Mesenchymal stem cell (in vitro differentiated cells and primary cell): ENCODE data around the gene MARVELD2.

ENCODE experiments used
- DNase-seq: peaks from one replicate; pipeline ENCODE4 v3.0.0-alpha.2; 2013
- H2AFZ ChIP-seq: one replicate; pipeline ENCODE4 v1.6.1; 2013; ENCODE audit warnings: low read depth, mild to moderate bottlenecking, control low read depth, inconsistent platforms, low read length, moderate library complexity
- H2AK5ac ChIP-seq: 2 replicates; pipeline ENCODE4 v1.6.1; 2013; ENCODE audit warnings: low read length, moderate library complexity, mild to moderate bottlenecking, inconsistent platforms; ENCODE audit not compliant: severe bottlenecking
- H2BK120ac ChIP-seq: one replicate; pipeline ENCODE4 v1.6.1; 2013; ENCODE audit warnings: low read depth, mild to moderate bottlenecking, inconsistent platforms, low read length, moderate library complexity
- H2BK12ac ChIP-seq, 2 experiments: one replicate each; pipeline ENCODE4 v1.6.1; 2013; ENCODE audit warnings: inconsistent platforms in 2 of 2, low read length in 2 of 2, mild to moderate bottlenecking in 2 of 2, moderate library complexity in 2 of 2, control low read depth in 1 of 2
- H2BK15ac ChIP-seq: one replicate; pipeline ENCODE4 v1.6.1; 2013; ENCODE audit warnings: mild to moderate bottlenecking, low read depth, inconsistent platforms; ENCODE audit not compliant: poor library complexity, severe bottlenecking
- H2BK5ac ChIP-seq: 2 replicates; pipeline ENCODE4 v1.6.1; 2013; ENCODE audit warnings: low read depth, mild to moderate bottlenecking, low read length, control low read depth, inconsistent platforms; ENCODE audit not compliant: poor library complexity, severe bottlenecking
- H3K14ac ChIP-seq, 2 experiments: one replicate each; pipeline ENCODE4 v1.6.1; 2013; ENCODE audit warnings: inconsistent platforms in 2 of 2, low read length in 2 of 2, control low read depth in 1 of 2, mild to moderate bottlenecking in 1 of 2, moderate library complexity in 1 of 2
- H3K18ac ChIP-seq, 2 experiments: one replicate each; pipeline ENCODE4 v1.6.1; 2013; ENCODE audit warnings: inconsistent platforms in 2 of 2, low read length in 2 of 2, control low read depth in 1 of 2, low read depth in 1 of 2, mild to moderate bottlenecking in 1 of 2
- H3K23ac ChIP-seq, 2 experiments: one replicate each; pipeline ENCODE4 v1.6.1; 2013; ENCODE audit warnings: inconsistent platforms in 2 of 2, low read length in 2 of 2, mild to moderate bottlenecking in 2 of 2, moderate library complexity in 2 of 2, control low read depth in 1 of 2
- H3K27ac ChIP-seq: 2 replicates; pipeline ENCODE4 v1.5.1; 2013; ENCODE audit warnings: mild to moderate bottlenecking, moderate library complexity, low read length, control low read depth, inconsistent platforms; ENCODE audit not compliant: poor library complexity, severe bottlenecking
- H3K27me3 ChIP-seq, 2 experiments: 2 replicates each; pipeline versions ENCODE4 v1.6.1 to v1.7.0; 2013; ENCODE audit warnings: low read length in 2 of 2, mild to moderate bottlenecking in 2 of 2, moderate library complexity in 2 of 2, control low read depth in 1 of 2, inconsistent platforms in 1 of 2; ENCODE audit not compliant: control insufficient read depth in 1 of 2, insufficient read depth in 1 of 2
- H3K36me3 ChIP-seq, 2 experiments: 2 replicates each; pipeline versions ENCODE4 v1.6.1 to v1.7.0; 2013; ENCODE audit warnings: low read length in 2 of 2, control low read depth in 1 of 2, inconsistent platforms in 1 of 2, low read depth in 1 of 2, mild to moderate bottlenecking in 1 of 2; ENCODE audit not compliant: insufficient read depth in 2 of 2, control insufficient read depth in 1 of 2
- H3K4ac ChIP-seq, 2 experiments: one replicate each; pipeline ENCODE4 v1.6.1; 2013; ENCODE audit warnings: inconsistent platforms in 2 of 2, low read length in 2 of 2, mild to moderate bottlenecking in 2 of 2, moderate library complexity in 2 of 2, control low read depth in 1 of 2, low read depth in 1 of 2
- H3K4me1 ChIP-seq: 2 replicates; pipeline ENCODE4 v1.6.1; 2013; ENCODE audit warnings: low read depth, low read length, control low read depth; ENCODE audit not compliant: control insufficient read depth, insufficient read depth
- H3K4me2 ChIP-seq: 2 replicates; pipeline ENCODE4 v1.6.1; 2013; ENCODE audit warnings: low read length, mild to moderate bottlenecking, inconsistent platforms; ENCODE audit not compliant: poor library complexity, severe bottlenecking
- H3K4me3 ChIP-seq, 2 experiments: 2 replicates each; pipeline versions ENCODE4 v1.5.1 to v1.7.0; 2013; ENCODE audit warnings: low read length in 2 of 2, mild to moderate bottlenecking in 2 of 2, control low read depth in 1 of 2, low read depth in 1 of 2; ENCODE audit not compliant: insufficient read depth in 1 of 2
- H3K79me1 ChIP-seq: replicated peaks from 2 replicates; pipeline ENCODE4 v1.6.1; 2013; ENCODE audit warnings: mild to moderate bottlenecking, control low read depth, low read length, inconsistent platforms; ENCODE audit not compliant: poor library complexity, severe bottlenecking
- H3K9ac ChIP-seq: 2 replicates; pipeline ENCODE4 v1.7.0; 2013; ENCODE audit warnings: mild to moderate bottlenecking, low read length, moderate library complexity
- H3K9me3 ChIP-seq: 2 replicates; pipeline ENCODE4 v1.7.0; 2013; ENCODE audit warnings: mild to moderate bottlenecking, low read length; ENCODE audit not compliant: control insufficient read depth
- H4K8ac ChIP-seq: one replicate; pipeline ENCODE4 v1.6.1; 2013; ENCODE audit warnings: inconsistent platforms, mild to moderate bottlenecking, low read length, moderate library complexity
- H4K91ac ChIP-seq: one replicate; pipeline ENCODE4 v1.6.1; 2013; ENCODE audit warnings: mild to moderate bottlenecking, low read length, inconsistent platforms
- WGBS: methylation state at CpG from one replicate; pipeline ENCODE4 v1.1.7; 2013; ENCODE audit warnings: mixed read lengths; 5-methylcytosine and 5-hydroxymethylcytosine counted together

MARVELD2 gene

DNA sequence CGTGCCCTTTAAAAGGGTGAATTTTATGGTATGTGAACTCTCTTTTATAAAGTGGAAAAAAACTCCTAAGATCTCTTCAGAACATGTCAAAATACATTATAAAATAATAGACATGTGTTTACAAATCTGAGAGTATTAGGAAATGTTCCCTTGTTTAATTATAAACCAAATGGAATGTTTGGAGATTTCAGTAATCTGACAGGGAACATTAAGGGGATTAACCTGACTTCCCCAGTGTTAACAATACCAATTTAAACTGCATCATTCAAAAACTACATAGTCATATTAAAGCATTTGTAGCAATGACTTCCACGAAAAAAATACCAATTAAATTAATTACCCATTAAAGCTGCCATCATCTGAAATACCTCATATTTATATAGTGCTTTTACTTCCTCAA is 76.1 kb downstream of the MARVELD2 start:
- Histone ChIP-seq H3K4ac (no peak overlapping the region), H3K4me1 (peaks cover 18% of the 10 kb centered on the region), H3K4me3 (no peak overlapping the region), H3K23ac (no peak overlapping the region), H3K9ac (no peak overlapping the region), H3K18ac (no peak overlapping the region), H3K14ac (no peak overlapping the region), H2AFZ (no peak overlapping the region), H2BK15ac (no peak overlapping the region), H3K4me2 (no peak overlapping the region), H2BK5ac (no peak overlapping the region), H3K36me3 (no peaks in the 10 kb centered on the region), H4K91ac (no peak overlapping the region), H2AK5ac (no peak overlapping the region), H4K8ac (no peak overlapping the region), H3K79me1 (peaks cover 2% of the 10 kb centered on the region), H2BK120ac (no peak overlapping the region), H3K27ac (no peak overlapping the region), H3K9me3 (no peaks in the 10 kb centered on the region), H2BK12ac (no peak overlapping the region), H3K27me3 (peaks cover 0 to 69% of the 10 kb centered on the region in 2 experiments)
- no CpG with 5 or more reads among the region's 2 CpGs for WGBS
- DNase-seq = no peak

DNA sequence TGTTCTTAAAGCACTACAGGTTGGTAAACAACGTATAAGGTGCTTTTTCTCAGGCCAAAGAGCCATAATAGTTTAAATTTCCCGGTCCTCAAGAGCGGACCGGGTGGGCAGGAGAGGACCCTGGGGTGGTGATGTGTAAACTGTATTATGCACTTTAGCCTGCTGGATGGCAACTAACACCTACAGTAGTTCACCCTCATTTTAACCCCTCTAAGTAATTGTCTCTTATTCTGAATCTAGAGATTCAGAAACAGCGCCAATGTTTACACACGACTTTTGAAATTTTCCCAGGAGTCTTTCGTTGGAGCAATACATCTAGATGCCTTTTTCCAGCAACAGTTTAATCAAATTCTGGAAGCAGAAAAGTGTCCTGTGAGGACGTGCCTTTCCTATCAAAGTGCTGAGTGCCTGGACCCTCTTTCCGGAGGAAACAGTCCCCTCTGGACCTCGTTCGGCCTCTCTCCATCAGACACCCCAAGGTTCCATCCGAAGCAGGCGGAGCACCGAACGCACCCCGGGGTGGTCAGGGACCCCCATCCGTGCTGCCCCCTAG is 77.0 kb downstream of the MARVELD2 start:
- Histone ChIP-seq H2AFZ (no peak overlapping the region), H3K4me1 (peaks cover 18% of the 10 kb centered on the region), H4K91ac (no peak overlapping the region), H3K9me3 (no peaks in the 10 kb centered on the region), H2BK12ac (no peak overlapping the region), H3K18ac (no peak overlapping the region), H3K27ac (no peak overlapping the region), H2BK120ac (no peak overlapping the region), H2BK15ac (no peak overlapping the region), H3K36me3 (no peaks in the 10 kb centered on the region), H3K23ac (no peak overlapping the region), H3K4me2 (peak overlapping the region; percentile 97), H3K4ac (no peak overlapping the region), H3K79me1 (peaks cover 2% of the 10 kb centered on the region), H3K27me3 (peaks cover 0 to 64% of the 10 kb centered on the region in 2 experiments), H3K14ac (no peak overlapping the region), H2AK5ac (no peak overlapping the region), H3K4me3 (peak overlapping the region; percentile 82 to 86), H2BK5ac (no peak overlapping the region), H4K8ac (no peak overlapping the region), H3K9ac (peak overlapping the region; percentile 61)
- no peak for DNase-seq
- WGBS = 9% methylated on average over 14 of the region's 17 CpGs

DNA sequence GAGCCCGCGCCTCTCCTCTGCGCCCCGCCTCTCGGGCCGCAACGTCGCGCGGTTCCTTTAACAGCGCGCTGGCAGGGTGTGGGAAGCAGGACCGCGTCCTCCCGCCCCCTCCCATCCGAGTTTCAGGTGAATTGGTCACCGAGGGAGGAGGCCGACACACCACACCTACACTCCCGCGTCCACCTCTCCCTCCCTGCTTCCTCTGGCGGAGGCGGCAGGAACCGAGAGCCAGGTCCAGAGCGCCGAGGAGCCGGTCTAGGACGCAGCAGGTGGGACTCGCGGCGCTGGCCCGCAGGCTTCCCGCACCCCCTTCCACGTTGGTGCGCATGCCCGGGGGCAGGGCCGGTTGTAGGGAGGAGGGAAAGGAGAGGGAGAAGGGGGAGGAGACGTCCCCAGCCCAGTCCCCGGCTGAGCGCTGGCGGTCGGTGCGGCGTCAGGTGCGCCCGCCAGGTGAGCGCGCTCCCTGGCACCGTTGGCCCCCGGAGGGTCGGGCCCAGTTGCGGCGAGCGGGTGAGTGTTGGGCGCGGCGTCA is 77.5 kb downstream of the MARVELD2 start, which contains the start of gene OCLN:
TSS of gene OCLN (plus strand) at position 400 of the 532 bp plus-strand sequence. CDS start 11,455 bp downstream, outside the sequence.
- 1% methylated on average over 29 of the region's 56 CpGs for WGBS
- H3K18ac ChIP-seq = peak within 1 kb of the TSS in 1 of 2 experiments; percentile 64
- H3K9me3 ChIP-seq = no peaks in the 10 kb centered on the region

DNA sequence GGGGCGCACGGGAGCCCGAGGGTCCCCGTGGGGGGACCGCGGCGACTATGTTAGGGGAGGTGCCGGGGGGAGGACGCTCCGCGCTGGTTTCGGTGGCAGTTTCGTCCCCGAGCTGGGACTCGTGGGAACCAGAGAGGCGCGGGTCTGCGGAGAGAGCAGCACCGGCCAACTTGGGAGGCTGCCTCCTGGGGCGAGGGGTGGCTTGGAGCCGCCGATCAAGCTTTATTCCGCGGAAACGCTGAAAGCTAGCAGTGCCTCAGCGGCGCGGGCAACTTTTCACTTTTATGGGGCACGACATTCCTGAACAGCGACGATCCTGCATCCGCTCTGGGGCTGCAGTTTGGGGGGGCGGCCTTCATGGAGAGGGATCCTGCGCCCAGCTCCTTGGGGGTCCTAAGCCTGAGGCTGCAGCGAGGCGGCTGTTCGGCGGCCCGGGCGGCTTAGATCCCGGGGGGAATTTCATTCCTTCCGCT is 78.0 kb downstream of the MARVELD2 start:
- H3K18ac ChIP-seq = peak overlapping the region in 1 of 2 experiments; percentile 64
- under 1% methylated on average over 35 of the region's 42 CpGs for WGBS
- H3K4ac ChIP-seq = peak overlapping the region in 1 of 2 experiments; percentile 68
- peak overlapping the region; percentile 48 for H2BK15ac ChIP-seq
- H4K91ac ChIP-seq = no peak overlapping the region
- no peak overlapping the region for H4K8ac ChIP-seq
- no peak overlapping the region for H2BK120ac ChIP-seq
- peak overlapping the region in 1 of 2 experiments; percentile 85 for H3K23ac ChIP-seq
- peak; percentile 28 for DNase-seq
- peak overlapping the region; percentile 29 for H2AFZ ChIP-seq
- no peak overlapping the region for H2AK5ac ChIP-seq
- peak overlapping the region; percentile 61 for H3K9ac ChIP-seq
- H3K36me3 ChIP-seq = no peaks in the 10 kb centered on the region
- H3K4me3 ChIP-seq = peak overlapping the region; percentile 82 to 86
- H3K27me3 ChIP-seq = peaks cover 0 to 61% of the 10 kb centered on the region in 2 experiments
- peak overlapping the region; percentile 97 for H3K4me2 ChIP-seq
- H3K4me1 ChIP-seq = peaks cover 18% of the 10 kb centered on the region
- H2BK12ac ChIP-seq = no peak overlapping the region
- peaks cover 2% of the 10 kb centered on the region for H3K79me1 ChIP-seq
- H3K14ac ChIP-seq = no peak overlapping the region
- H3K9me3 ChIP-seq = no peaks in the 10 kb centered on the region
- H3K27ac ChIP-seq = no peak overlapping the region
- peak overlapping the region; percentile 48 for H2BK5ac ChIP-seq

More for the DNA sequence above, 77.5 kb downstream of the MARVELD2 start, which contains the start of gene OCLN:
- Histone ChIP-seq H2AK5ac (no peak within 1 kb of the TSS), H3K79me1 (peaks cover 2% of the 10 kb centered on the region), H3K4me2 (peak within 1 kb of the TSS; percentile 97), H4K8ac (no peak within 1 kb of the TSS), H3K14ac (peak within 1 kb of the TSS in 1 of 2 experiments; percentile 20), H3K23ac (peak within 1 kb of the TSS in 1 of 2 experiments; percentile 85), H4K91ac (no peak within 1 kb of the TSS), H2BK120ac (peak within 1 kb of the TSS; percentile 44), H2BK15ac (peak within 1 kb of the TSS; percentile 65), H3K4ac (peak within 1 kb of the TSS in 1 of 2 experiments; percentile 68), H2BK12ac (peak within 1 kb of the TSS in 1 of 2 experiments; percentile 11), H3K4me1 (peaks cover 18% of the 10 kb centered on the region), H2AFZ (peak within 1 kb of the TSS; percentile 74), H3K9ac (peak within 1 kb of the TSS; percentile 61), H3K36me3 (no peaks in the 10 kb centered on the region), H2BK5ac (peak within 1 kb of the TSS; percentile 48), H3K4me3 (peak within 1 kb of the TSS; percentile 82 to 86), H3K27me3 (peaks cover 0 to 63% of the 10 kb centered on the region in 2 experiments), H3K27ac (no peak within 1 kb of the TSS)
- no peak for DNase-seq
